Fibroblast of skin of abdomen (primary cell): ENCODE data around the gene CLN3. TPM values are rescaled to one million over a fixed set of nuclear protein-coding genes. Genes with fewer than 3 reads are reported as not detected.
A peak's percentile ranks its signal among the peaks of the same experiment; 100 is the strongest.
"Not testable (repeated sequence)": the region's sequence is repeated elsewhere in the genome, so short reads cannot be mapped to it uniquely, and the experiment has no call there.

Experiments
- DNase-seq: peaks from one replicate; pipeline ENCODE4 v3.0.0-alpha.2; 2013
- polyA plus RNA-seq, 2 experiments: library from polyadenylated mRNA; unstranded; fragments of 120-200 nt; gene quantifications; one replicate each; pipeline ENCODE4 v1.2.1, GENCODE V29; 2013; ENCODE audit not compliant: insufficient read length in 2 of 2

Gene CLN3
- 21.4 TPM for polyA plus RNA-seq (2013, experiment 1 of 2; ENCODE audit: insufficient read length)
- polyA plus RNA-seq (2013, experiment 2 of 2; ENCODE audit: insufficient read length), result 22.6 TPM

- peak; percentile 95 for DNase-seq
These were observed at the start of gene CLN3 for GRCh38 chr16:28491970-28492474. Gene CLN3, minus strand, starts transcription at chr16:28492074. Its CDS starts 315 bp downstream, at chr16:28491759.

- no peak for DNase-seq
These were observed 48.5 kb upstream of the CLN3 start for GRCh38 chr16:28540346-28540745.

- peak; percentile 99 for DNase-seq
These were observed 47.1 kb upstream of the CLN3 start, which contains the start of gene NUPR1 for GRCh38 chr16:28538733-28539596. Gene NUPR1, minus strand, starts transcription at chr16:28538974. Its CDS starts 67 bp downstream, at chr16:28538907.

GRCh38 chr16:28537964-28538732 is 46.3 kb upstream of the CLN3 start:
- no peak for DNase-seq

- no peak for DNase-seq
These were observed 45.2 kb upstream of the CLN3 start for GRCh38 chr16:28537076-28537475.

- peak; percentile 28 for DNase-seq
These were observed 42.9 kb upstream of the CLN3 start for GRCh38 chr16:28534542-28535373.

- DNase-seq, result no peak
These were observed 41.2 kb upstream of the CLN3 start for GRCh38 chr16:28532940-28533647.

- DNase-seq, result no peak
These were observed 40.2 kb upstream of the CLN3 start for GRCh38 chr16:28531777-28532744.

- no peak for DNase-seq
These were observed 37.2 kb upstream of the CLN3 start for GRCh38 chr16:28529124-28529523.

- DNase-seq, result no peak
These were observed 36.6 kb upstream of the CLN3 start for GRCh38 chr16:28528463-28528867.

- no peak for DNase-seq
These were observed 36.1 kb upstream of the CLN3 start for GRCh38 chr16:28527985-28528384.

GRCh38 chr16:28527100-28527785 is 35.4 kb upstream of the CLN3 start:
- DNase-seq, result not testable (repeated sequence)

- DNase-seq, result no peak
These were observed 34.6 kb upstream of the CLN3 start for GRCh38 chr16:28526201-28527099.

GRCh38 chr16:28524681-28525171 is 32.9 kb upstream of the CLN3 start:
- no peak for DNase-seq

GRCh38 chr16:28522792-28523191 is 30.9 kb upstream of the CLN3 start:
- no peak for DNase-seq

GRCh38 chr16:28521436-28521835 is 29.6 kb upstream of the CLN3 start:
- no peak for DNase-seq

- no peak for DNase-seq
These were observed 28.8 kb upstream of the CLN3 start for GRCh38 chr16:28520672-28521071.

GRCh38 chr16:28514246-28514645 is 22.4 kb upstream of the CLN3 start:
- DNase-seq, result no peak
